Ascending aorta (tissue), 2 donors: ENCODE results near the gene SLC25A36. TPM values are rescaled to one million over a fixed set of nuclear protein-coding genes. Genes with fewer than 3 reads are reported as not detected.
A peak's percentile ranks its signal among the peaks of the same experiment; 100 is the strongest.
"Not testable (repeated sequence)": the region's sequence is repeated elsewhere in the genome, so short reads cannot be mapped to it uniquely, and the experiment has no call there.

Experiments used
- DNase-seq, 2 donors: peaks; one replicate each; pipeline ENCODE4 v3.0.0-alpha.2; 2019; ENCODE audit warnings: low spot score in 2 of 2
- H3K27ac ChIP-seq, 2 donors: fragments of 200-600 bp; sonication (generic); one replicate each; pipeline ENCODE4 v1.5.1; 2016 to 2017; ENCODE audit warnings: mild to moderate bottlenecking in 1 of 2
- H3K27me3 ChIP-seq: fragments of 200-600 bp; sonication (generic); one replicate; pipeline ENCODE4 v1.5.1; 2017
- H3K36me3 ChIP-seq, 2 donors: fragments of 200-600 bp; sonication (generic); one replicate each; pipeline ENCODE4 v1.5.1; 2016
- H3K4me1 ChIP-seq, 2 donors: fragments of 200-600 bp; sonication (generic); one replicate each; pipeline ENCODE4 v1.5.1; 2016 to 2017; ENCODE audit warnings: mild to moderate bottlenecking in 1 of 2
- H3K4me3 ChIP-seq, 2 donors: fragments of 200-600 bp; sonication (generic); one replicate each; pipeline ENCODE4 v1.5.1; 2016 to 2017; ENCODE audit warnings: mild to moderate bottlenecking in 1 of 2
- H3K9me3 ChIP-seq, 2 donors: fragments of 200-600 bp; sonication (generic); one replicate each; pipeline ENCODE4 v1.5.1; 2016
- CTCF ChIP-seq, 3 experiments: fragments of 200-600 bp in 2 of 3; fragments of 450-650 bp in 1 of 3; sonication (generic) in 2 of 3; IDR thresholded peaks; one replicate each; pipeline ENCODE4 v1.5.1; 2016 to 2019; ENCODE audit warnings: antibody characterized with exemption in 3 of 3, mild to moderate bottlenecking in 1 of 3, moderate library complexity in 1 of 3
- intact Hi-C: fragments of 100-400 bp; cut with DNase I; formaldehyde crosslinking; loops from one replicate; pipeline ENCODE4 v1.15.1; 2023
- total RNA-seq: library from RNA; depleted of rRNA; stranded (reverse); fragments of >200 nt; gene quantifications from one replicate; pipeline ENCODE4 v1.1.0, GENCODE V29; 2016

The SLC25A36 gene
- total RNA-seq, 1 donor from 2014 or later: 19.1 TPM

- Histone ChIP-seq H3K36me3 (no peaks in the 10 kb centered on the region), H3K27ac (no peak overlapping the region), H3K4me1 (no peaks in the 10 kb centered on the region), H3K4me3 (no peak overlapping the region), H3K27me3 (no peaks in the 10 kb centered on the region), H3K9me3 (no peaks in the 10 kb centered on the region)
- DNase-seq: no peak
- intact Hi-C loops: no loop called here
- no peak for TF ChIP-seq CTCF (IDR thresholded peaks at IDR 0.05)
Observed at GRCh38 chr3:141009496-141009895, 67.9 kb downstream of the SLC25A36 start.

GRCh38 chr3:141011232-141011996 lies 69.8 kb downstream of the SLC25A36 start:
- no peaks in the 10 kb centered on the region for H3K9me3 ChIP-seq
- intact Hi-C loops: loop anchor here (1.0 to 2.0 kb wide), 2 partner anchors 93 to 181 kb away; no protein-coding TSS in a partner anchor
- H3K4me1 ChIP-seq: no peaks in the 10 kb centered on the region
- H3K27ac ChIP-seq: no peak overlapping the region
- H3K36me3 ChIP-seq: no peaks in the 10 kb centered on the region
- TF ChIP-seq CTCF (IDR thresholded peaks at IDR 0.05): peak; percentile 56 to 83 (median 72)
- no peaks in the 10 kb centered on the region for H3K27me3 ChIP-seq
- no peak overlapping the region for H3K4me3 ChIP-seq
- DNase-seq: peak in 1 of 2 donors; percentile 77

GRCh38 chr3:141011997-141012262 lies 70.3 kb downstream of the SLC25A36 start:
- TF ChIP-seq CTCF (IDR thresholded peaks at IDR 0.05): no peak
- Histone ChIP-seq H3K4me1 (no peaks in the 10 kb centered on the region), H3K9me3 (no peaks in the 10 kb centered on the region), H3K27ac (no peak overlapping the region), H3K36me3 (no peaks in the 10 kb centered on the region), H3K4me3 (no peak overlapping the region), H3K27me3 (no peaks in the 10 kb centered on the region)
- no peak for DNase-seq
- intact Hi-C loops: loop anchor here (1.0 to 2.0 kb wide), 2 partner anchors 93 to 180 kb away; no protein-coding TSS in a partner anchor

DNA sequence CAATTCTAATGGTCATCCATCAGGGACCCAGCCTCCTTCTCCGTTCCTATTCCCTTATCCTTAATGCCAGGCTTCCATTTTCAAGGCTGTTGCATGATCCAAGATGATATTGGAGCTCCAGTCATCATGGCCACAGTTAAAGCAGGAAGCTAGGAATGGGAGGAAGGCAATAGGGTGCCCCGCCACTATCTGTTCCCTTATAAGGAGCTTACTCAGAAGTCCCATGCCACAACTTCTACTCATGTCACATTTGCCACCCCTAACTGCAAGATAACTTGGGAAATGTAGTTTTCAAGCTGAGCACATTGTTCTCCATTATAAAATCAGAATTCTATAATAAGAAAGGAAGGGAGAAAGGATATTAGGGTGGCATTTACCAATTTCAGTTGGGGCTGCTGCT lies 70.9 kb downstream of the SLC25A36 start:
- no peak for TF ChIP-seq CTCF (IDR thresholded peaks at IDR 0.05)
- Histone ChIP-seq H3K9me3 (no peaks in the 10 kb centered on the region), H3K36me3 (no peaks in the 10 kb centered on the region), H3K4me3 (no peak overlapping the region), H3K4me1 (no peaks in the 10 kb centered on the region), H3K27ac (no peak overlapping the region), H3K27me3 (no peaks in the 10 kb centered on the region)
- intact Hi-C loops: no loop called here
- no peak for DNase-seq

DNA sequence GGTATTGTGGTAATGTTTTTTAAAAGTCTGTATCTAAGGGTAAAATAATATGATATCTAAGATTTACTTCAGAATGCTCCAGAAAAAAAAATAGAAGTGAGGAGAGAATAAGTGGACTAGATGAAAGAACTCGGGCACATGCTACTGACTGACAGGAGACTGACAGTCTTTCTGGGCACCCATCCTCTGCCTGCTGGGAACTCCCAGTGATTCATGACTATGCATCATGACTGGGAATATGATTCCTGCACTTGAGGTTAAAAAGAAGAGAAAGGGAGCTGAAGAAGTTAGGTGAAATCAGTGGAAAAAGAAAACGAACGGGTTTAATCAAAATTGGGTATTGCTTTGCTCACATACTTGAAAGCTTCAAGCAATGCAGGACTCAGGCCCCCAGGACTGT lies 73.8 kb downstream of the SLC25A36 start:
- Histone ChIP-seq H3K27me3 (no peaks in the 10 kb centered on the region), H3K4me1 (no peaks in the 10 kb centered on the region), H3K27ac (no peak overlapping the region), H3K36me3 (no peaks in the 10 kb centered on the region), H3K4me3 (no peak overlapping the region), H3K9me3 (no peaks in the 10 kb centered on the region)
- TF ChIP-seq CTCF (IDR thresholded peaks at IDR 0.05): no peak
- intact Hi-C loops: no loop called here
- DNase-seq: no peak

DNA sequence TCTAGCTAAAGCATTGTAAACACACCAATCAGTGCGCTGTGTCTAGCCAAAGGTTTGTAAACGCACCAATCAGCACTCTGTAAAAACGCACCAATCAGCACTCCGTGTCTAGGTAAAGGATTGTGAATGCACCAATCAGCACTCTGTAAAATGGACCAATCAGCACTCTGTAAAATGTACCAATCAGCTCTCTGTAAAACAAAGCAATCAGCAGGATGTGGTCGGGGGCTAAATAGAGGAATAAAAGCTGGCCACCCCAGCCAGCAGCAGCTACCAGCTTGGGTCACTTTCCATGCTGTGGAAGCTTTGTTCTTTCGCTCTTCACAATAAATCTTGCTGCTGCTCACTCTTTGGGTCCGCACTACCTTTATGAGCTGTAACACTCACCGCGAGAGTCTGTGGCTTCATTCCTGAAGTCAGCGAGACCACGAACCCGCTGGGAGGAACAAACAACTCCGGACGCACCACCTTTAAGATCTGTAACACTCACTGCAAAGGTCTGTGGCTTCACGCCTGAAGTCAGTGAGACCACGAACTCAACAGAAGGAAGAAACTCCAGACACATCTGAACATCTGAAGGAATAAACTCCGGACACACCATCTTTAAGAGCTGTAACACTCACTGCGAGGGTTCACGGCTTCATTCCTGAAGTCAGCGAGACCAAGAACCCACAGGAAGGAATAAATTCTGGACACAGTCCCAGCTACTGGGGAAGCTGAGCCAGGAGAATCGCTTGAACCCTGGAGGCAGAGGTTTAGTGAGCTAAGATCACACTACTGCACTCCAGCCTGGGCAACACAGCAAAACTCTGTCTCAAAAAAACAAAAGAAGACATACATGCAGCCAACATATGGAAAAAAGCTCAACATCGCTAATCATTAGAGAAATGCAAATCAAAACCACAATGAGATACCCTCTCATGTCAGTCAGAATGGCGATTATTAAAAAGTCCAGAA lies 76.0 kb downstream of the SLC25A36 start:
- intact Hi-C loops, H3K4me3 ChIP-seq, DNase-seq: not testable (repeated sequence)

More for the DNA sequence above, 76.0 kb downstream of the SLC25A36 start:
- H3K27ac ChIP-seq, H3K36me3 ChIP-seq, H3K27me3 ChIP-seq, H3K9me3 ChIP-seq, H3K4me1 ChIP-seq: not testable (repeated sequence)
